HG02884 (cell line): ENCODE results near the gene AURKB.
"Not testable (repeated sequence)": the region's sequence is repeated elsewhere in the genome, so short reads cannot be mapped to it uniquely, and the experiment has no call there.

Source experiments
- ATAC-seq: cut with Tn5 transposase; IDR thresholded peaks from one replicate; pipeline ENCODE4 v1.9.1; 2021; ENCODE audit warnings: mild to moderate bottlenecking, moderate library complexity; ENCODE audit not compliant: unreplicated experiment

The AURKB gene

DNA sequence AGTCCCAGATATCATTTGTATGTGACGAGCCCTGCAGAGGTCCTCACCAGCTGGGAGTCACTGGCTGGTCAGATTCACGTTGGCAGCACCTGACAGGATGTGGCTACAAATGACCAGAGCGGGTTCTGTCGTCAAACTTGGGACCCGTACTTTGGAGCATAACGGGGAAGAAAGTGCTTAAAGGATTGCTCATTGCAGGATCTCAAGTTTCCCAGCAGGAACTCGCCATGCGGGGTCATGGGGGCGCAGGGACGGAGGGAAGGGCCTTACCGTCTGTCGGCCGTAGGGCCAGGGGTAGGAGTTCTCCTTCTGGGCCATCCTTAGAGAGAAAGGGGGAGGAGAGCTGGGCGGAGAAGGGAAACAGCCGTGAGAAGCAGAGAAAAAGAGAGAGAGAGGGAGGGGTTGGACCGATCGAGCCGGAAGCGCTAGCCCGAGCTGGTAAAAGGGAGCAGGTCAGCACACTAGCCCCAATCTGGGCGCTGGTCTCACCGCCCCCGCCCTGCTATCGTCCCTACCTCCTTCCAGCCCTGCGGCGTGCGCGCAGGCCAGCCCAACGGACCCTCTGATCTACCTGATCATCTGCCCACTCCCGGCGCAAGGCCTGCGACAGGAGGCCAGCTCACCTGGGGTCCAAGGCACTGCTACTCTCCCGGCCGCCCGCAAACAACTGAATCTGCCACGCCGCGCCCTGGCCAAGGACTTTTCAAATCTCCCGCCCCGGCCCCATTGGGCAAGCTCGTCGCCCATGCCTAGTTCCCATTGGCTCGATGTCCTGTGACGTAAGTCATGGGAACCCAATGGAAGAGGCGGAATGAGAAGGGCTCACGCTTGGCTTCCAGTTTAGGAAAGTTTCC, at the start of gene AURKB:
TSS of gene AURKB (minus strand) at position 669 of the 854 bp plus-strand sequence. CDS start at position 318, 351 bp downstream.
- ATAC-seq: peak; percentile 75

- ATAC-seq: no peak
These were observed 47.4 kb upstream of the AURKB start for GRCh38 chr17:8257801-8258200.

DNA sequence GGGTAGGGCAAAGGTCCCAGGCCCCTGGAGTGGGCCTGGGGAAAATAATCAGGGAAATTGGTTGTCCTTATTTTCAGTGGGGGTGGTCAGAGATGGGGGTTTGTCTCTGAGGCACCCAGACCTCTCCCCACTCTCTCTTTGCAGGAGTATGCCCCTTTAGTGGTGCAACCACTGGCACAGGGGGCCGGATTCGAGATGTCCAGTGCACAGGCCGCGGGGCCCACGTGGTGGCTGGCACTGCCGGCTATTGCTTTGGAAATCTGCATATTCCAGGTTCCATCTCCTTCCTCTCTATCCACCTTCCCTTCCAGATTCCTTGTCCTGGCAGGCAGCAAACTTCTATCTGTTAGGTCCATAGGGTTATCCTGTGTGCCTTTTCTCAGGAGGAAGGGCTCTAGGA, 46.3 kb upstream of the AURKB start:
- no peak for ATAC-seq

- no peak for ATAC-seq
These were observed 45.9 kb upstream of the AURKB start for GRCh38 chr17:8256291-8256690.

GRCh38 chr17:8255499-8255898, 45.1 kb upstream of the AURKB start:
- ATAC-seq: no peak

DNA sequence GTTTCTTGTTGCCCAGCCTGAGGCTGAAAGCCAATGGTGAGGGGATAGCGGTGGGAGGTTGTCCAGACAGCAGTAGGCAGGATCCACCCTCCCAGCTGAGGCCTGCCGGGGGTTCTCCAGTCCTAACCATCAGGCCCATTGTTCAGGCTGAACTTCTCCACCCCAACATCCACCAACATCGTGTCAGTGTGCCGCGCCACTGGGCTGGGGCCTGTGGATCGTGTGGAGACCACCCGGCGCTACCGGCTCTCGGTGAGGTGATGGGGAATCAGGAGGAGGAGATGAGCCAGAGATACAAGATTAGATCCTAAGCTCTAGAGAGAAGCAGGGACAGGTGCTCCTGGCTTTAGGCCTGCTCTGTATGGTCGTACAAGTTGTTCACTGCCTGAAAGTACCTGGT, 44.5 kb upstream of the AURKB start:
- ATAC-seq: no peak

GRCh38 chr17:8253801-8254200, 43.4 kb upstream of the AURKB start:
- no peak for ATAC-seq

DNA sequence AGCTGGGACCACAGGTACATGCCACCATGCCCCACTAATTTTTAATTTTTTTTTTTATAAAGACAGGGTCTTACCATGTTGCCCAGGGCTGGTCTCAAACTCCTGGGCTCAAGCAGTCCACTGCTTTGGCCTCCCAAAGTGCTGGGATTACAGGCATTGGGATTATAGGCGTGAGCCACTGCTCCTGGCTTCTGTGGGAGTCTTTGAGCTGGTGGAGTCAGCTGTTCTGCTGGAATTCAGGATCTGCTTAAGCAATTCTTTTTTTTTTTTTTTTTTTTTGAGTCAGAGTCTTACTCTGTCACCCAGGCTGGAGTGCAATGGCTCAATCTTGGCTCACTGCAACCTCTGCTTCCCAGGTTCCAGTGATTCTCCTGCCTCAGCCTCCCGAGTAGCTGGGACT, 41.0 kb upstream of the AURKB start:
- ATAC-seq: not testable (repeated sequence)

- no peak for ATAC-seq
These were observed 39.5 kb upstream of the AURKB start for GRCh38 chr17:8249621-8250500.

- peak; percentile 45 for ATAC-seq
These were observed 38.6 kb upstream of the AURKB start, which contains the start of gene PFAS for GRCh38 chr17:8248751-8249607. TSS of gene PFAS (plus strand) at chr17:8249289. CDS start at chr17:8253938, 4,649 bp downstream.

- no peak for ATAC-seq
These were observed 34.4 kb upstream of the AURKB start for GRCh38 chr17:8244768-8245167.

DNA sequence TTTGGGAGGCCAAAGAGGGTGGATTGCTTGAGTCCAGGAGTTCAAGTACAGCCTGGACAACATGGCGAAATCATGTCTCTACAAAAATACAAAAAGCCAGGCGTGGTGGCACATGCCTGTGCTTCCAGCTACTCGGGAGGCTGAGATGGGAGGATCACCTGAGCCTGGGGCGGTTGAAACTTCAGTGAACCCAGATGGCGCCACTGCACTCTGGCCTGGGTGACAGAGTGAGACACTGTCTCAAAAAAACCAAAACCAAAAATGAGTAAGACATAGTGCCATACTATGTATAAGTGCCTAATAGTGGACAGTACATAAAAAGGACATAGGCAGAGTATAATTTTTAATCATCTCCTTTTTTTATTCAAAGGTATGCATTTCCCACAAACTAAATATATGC, 33.5 kb upstream of the AURKB start:
- no peak for ATAC-seq

- no peak for ATAC-seq
These were observed 27.5 kb upstream of the AURKB start for GRCh38 chr17:8237886-8238285.

GRCh38 chr17:8237175-8237574, 26.8 kb upstream of the AURKB start:
- no peak for ATAC-seq

DNA sequence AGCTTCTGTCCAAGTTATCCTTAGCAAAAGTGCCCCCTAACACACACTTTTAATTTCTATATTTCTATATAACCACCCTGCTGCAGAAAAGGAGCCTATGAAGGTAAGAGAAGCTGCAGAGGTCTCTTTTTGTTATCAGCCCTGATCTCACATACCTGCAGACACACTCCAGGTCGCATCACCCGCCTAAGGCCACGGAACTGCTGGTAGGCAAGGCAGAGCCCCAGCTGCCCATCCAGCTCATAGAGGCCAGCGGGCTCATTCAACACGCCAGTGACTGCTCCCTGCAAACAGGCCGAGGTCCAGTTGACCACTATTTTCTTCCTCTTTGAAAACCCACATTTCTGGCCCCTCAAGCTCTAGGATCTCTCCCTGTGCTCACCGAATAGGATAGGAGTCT, 25.3 kb upstream of the AURKB start:
- ATAC-seq: no peak

DNA sequence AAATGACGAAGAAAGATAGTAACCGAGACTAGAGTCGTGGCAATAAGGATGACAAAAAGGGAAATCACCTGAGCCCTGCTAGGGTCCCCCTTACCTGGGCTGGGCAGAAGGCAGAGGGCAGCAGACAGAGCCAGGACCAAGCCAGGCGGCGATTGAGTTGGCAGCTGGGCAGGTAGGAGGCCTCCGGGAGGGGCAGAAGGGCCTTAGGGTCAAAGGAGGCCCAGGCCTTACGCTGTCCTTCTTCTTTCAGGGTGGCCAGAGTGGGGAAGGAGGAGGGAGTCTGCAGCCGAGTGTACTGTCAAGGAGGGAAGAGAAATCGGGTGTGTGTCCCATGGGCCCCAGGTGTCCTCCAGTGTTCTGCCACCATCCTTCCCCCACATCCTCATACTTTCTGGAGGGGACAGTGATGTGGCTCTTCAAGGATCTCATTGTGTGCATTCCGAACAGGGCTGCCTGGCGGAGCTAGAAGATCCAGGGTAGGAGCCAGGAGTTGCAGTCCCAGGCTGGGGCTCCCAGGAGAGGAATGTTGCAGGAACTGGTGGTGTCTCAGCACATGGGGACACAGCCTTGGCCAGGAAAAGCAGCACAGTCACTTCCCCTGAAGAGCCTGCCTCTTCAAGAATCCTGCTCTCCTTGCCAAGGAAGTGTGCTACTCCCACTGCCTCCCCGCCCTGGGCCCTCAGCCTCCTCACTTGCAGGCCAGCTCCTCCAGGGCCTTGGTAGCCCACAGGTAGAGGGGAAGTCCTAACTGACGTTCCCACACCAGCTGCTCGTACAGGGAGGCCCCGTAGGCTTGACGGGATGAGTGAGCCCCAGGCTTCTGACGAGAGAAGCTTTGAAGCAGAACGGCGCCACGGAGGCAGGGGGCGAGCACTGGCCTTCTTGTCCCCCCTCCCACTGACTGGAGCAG, 24.2 kb upstream of the AURKB start:
- no peak for ATAC-seq

- no peak for ATAC-seq
These were observed 21.3 kb upstream of the AURKB start for GRCh38 chr17:8231701-8232100.

DNA sequence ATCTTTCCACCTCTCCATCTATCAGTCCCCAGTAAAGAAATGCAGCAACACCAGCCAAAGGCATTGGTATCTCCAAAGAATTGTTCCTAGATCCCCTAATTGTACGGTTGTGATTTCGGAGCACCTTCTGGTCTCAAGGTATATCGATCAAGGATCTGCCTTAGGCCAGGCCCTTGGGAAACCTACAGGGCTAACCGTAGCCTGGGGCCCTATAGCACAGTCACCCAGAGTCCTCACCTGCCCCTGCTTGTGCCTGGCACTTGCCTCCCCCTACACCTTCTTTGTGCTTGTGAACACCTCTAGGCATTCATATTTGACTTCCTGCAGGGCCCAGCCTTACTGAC, 16.8 kb upstream of the AURKB start:
- ATAC-seq: no peak

- no peak for ATAC-seq
These were observed 16.3 kb upstream of the AURKB start for GRCh38 chr17:8226536-8227237.
